ENCODE measurements around the gene ZNF862.

- TF ChIP-seq MAFG (CRISPR knock-in tag; IDR thresholded peaks at IDR 0.05), result no peak
- no peak for TF ChIP-seq BATF2 (CRISPR knock-in tag; IDR thresholded peaks at IDR 0.05)
- no peak for TF ChIP-seq ZNF207 (IDR thresholded peaks at IDR 0.05; ENCODE audit: borderline replicate concordance)
- TF ChIP-seq PAX8 (CRISPR knock-in tag; IDR thresholded peaks at IDR 0.05; ENCODE audit: borderline replicate concordance), result no peak
- no peak for TF ChIP-seq MYC (CRISPR knock-in tag; IDR thresholded peaks at IDR 0.05; ENCODE audit: borderline replicate concordance)
- no peak for TF ChIP-seq NR2F2 (IDR thresholded peaks at IDR 0.05; ENCODE audit: borderline replicate concordance, low read depth)
- no peak for TF ChIP-seq MAFK (conservative IDR thresholded peaks at IDR 0.05 in 1 of 2, IDR thresholded peaks at IDR 0.05 in 1 of 2; ENCODE audit: low read length in 2 of 2)
- no peak for TF ChIP-seq HMGXB3 (CRISPR knock-in tag; IDR thresholded peaks at IDR 0.05; ENCODE audit: borderline replicate concordance)
- no peak for TF ChIP-seq RFX5 (IDR thresholded peaks at IDR 0.05; ENCODE audit: low read depth, low read length)
- no peak for TF ChIP-seq REST (IDR thresholded peaks at IDR 0.05; ENCODE audit: borderline replicate concordance in 1 of 2, low read depth in 1 of 2, low read length in 2 of 2)
These were observed 19.7 kb upstream of the ZNF862 start for GRCh38 chr7:149818536-149818840.
